Liver (tissue), 9 donors: ENCODE results near the gene SCIMP. TPM values are rescaled to one million over a fixed set of nuclear protein-coding genes. Genes with fewer than 3 reads are reported as not detected.

Experiments
- DNase-seq: peaks from one replicate; pipeline ENCODE4 v3.0.0-alpha.2; 2017; ENCODE audit warnings: low spot score
- H3K27ac ChIP-seq, 2 donors: one replicate each; pipeline ENCODE4 v1.7.0; 2013; ENCODE audit warnings: inconsistent platforms in 2 of 2, low read length in 2 of 2, control low read depth in 1 of 2, low read depth in 1 of 2, mild to moderate bottlenecking in 1 of 2
- H3K27me3 ChIP-seq, 4 donors: one replicate each; pipeline versions ENCODE4 v1.6.1 to v1.7.0; 2013; ENCODE audit warnings: low read length in 3 of 4, inconsistent platforms in 1 of 4, mild to moderate bottlenecking in 1 of 4, moderate library complexity in 1 of 4; ENCODE audit not compliant: control insufficient read depth in 4 of 4, insufficient read depth in 4 of 4
- H3K36me3 ChIP-seq, 4 donors: one replicate each; pipeline versions ENCODE4 v1.6.1 to v1.7.0; 2013; ENCODE audit warnings: low read length in 3 of 4, mild to moderate bottlenecking in 3 of 4, low read depth in 1 of 4, moderate library complexity in 1 of 4; ENCODE audit not compliant: control insufficient read depth in 4 of 4, insufficient read depth in 3 of 4
- H3K4me1 ChIP-seq, 4 donors: one replicate each; pipeline versions ENCODE4 v1.6.1 to v1.7.0; 2013; ENCODE audit warnings: low read length in 3 of 4, mild to moderate bottlenecking in 3 of 4, moderate library complexity in 1 of 4; ENCODE audit not compliant: control insufficient read depth in 4 of 4, insufficient read depth in 4 of 4
- H3K4me3 ChIP-seq, 3 donors: one replicate each; pipeline versions ENCODE4 v1.6.1 to v1.7.0; 2013; ENCODE audit warnings: low read length in 3 of 3, control low read depth in 1 of 3, low read depth in 1 of 3, mild to moderate bottlenecking in 1 of 3
- H3K9ac ChIP-seq, 2 donors: one replicate each; pipeline ENCODE4 v1.7.0; 2013; ENCODE audit warnings: low read length in 2 of 2, mild to moderate bottlenecking in 2 of 2, moderate library complexity in 2 of 2, control low read depth in 1 of 2, low read depth in 1 of 2
- H3K9me3 ChIP-seq, 4 donors: one replicate each; pipeline versions ENCODE4 v1.6.1 to v1.7.0; 2013; ENCODE audit warnings: low read length in 3 of 4; ENCODE audit not compliant: control insufficient read depth in 4 of 4
- FOXA1 ChIP-seq: IDR thresholded peaks from 2 replicates; pipeline ENCODE4 v1.6.1; 2016; ENCODE audit warnings: antibody characterized with exemption
- HNF4A ChIP-seq, 2 donors: conservative IDR thresholded peaks; 2 replicates each; pipeline ENCODE4 v1.6.1; 2016; ENCODE audit warnings: antibody characterized with exemption in 2 of 2, mild to moderate bottlenecking in 2 of 2
- HNF4G ChIP-seq: IDR thresholded peaks from 2 replicates; pipeline ENCODE4 v1.6.1; 2016; ENCODE audit warnings: antibody characterized with exemption
- JUND ChIP-seq, 2 donors: IDR thresholded peaks; 2 replicates each; pipeline ENCODE4 v1.6.1; 2016; ENCODE audit warnings: antibody characterized with exemption in 2 of 2
- MAX ChIP-seq: IDR thresholded peaks from 2 replicates; pipeline ENCODE4 v1.6.1; 2016; ENCODE audit warnings: antibody characterized with exemption
- RAD21 ChIP-seq, 2 donors: IDR thresholded peaks; 2 replicates each; pipeline ENCODE4 v1.6.1; 2016; ENCODE audit warnings: antibody characterized with exemption in 2 of 2, mild to moderate bottlenecking in 2 of 2
- RXRA ChIP-seq, 2 donors: IDR thresholded peaks; 2 replicates each; pipeline ENCODE4 v1.6.1; 2017 to 2018; ENCODE audit warnings: antibody characterized with exemption in 2 of 2, mild to moderate bottlenecking in 1 of 2
- TAF1 ChIP-seq: conservative IDR thresholded peaks from 2 replicates; pipeline ENCODE4 v1.6.1; 2016; ENCODE audit warnings: antibody characterized with exemption, mild to moderate bottlenecking
- YY1 ChIP-seq: IDR thresholded peaks from 2 replicates; pipeline ENCODE4 v1.6.1; 2016; ENCODE audit warnings: antibody characterized with exemption, mild to moderate bottlenecking
- ZBTB33 ChIP-seq: IDR thresholded peaks from 2 replicates; pipeline ENCODE4 v1.6.1; 2016; ENCODE audit warnings: antibody characterized with exemption
- WGBS: extraction: QIAGEN DNeasy Blood & Tissue Kit; methylation state at CpG from one replicate; pipeline ENCODE4 v1.1.7; 2013; 5-methylcytosine and 5-hydroxymethylcytosine counted together
- polyA plus RNA-seq, 2 donors: library from polyadenylated mRNA; stranded (reverse) in 1 of 2; unstranded in 1 of 2; fragments of 200-250 nt in 1 of 2; fragments of >200 nt in 1 of 2; fragmentation: Nextera tagmentation in 1 of 2; extraction: Ambion mirVana in 1 of 2; gene quantifications; one replicate each; pipeline versions ENCODE4 v1.2.1 to v1.2.3, GENCODE V29; 2013 to 2015
- total RNA-seq, 2 donors: library from RNA; depleted of rRNA; stranded (reverse); fragments of >200 nt; gene quantifications; one replicate each; pipeline ENCODE4 v1.2.3, GENCODE V29; 2014
- TF ChIP-seq, protein P1 (sequence below): IDR thresholded peaks from 2 replicates; pipeline ENCODE4 v1.6.1; 2016; ENCODE audit warnings: antibody characterized with exemption
- TF ChIP-seq, protein P2 (sequence below): fragments of 150-350 bp; IDR thresholded peaks from 2 replicates; pipeline ENCODE4 v1.5.1; 2017; ENCODE audit warnings: improper control_type of control experiment, low read depth, low read length; ENCODE audit not compliant: missing input control
- donor health status: healthy.
- donor health status: healthy.
- donor health status: healthy.
- donor health status: healthy.
- donor health status: healthy.

Gene SCIMP
- total and polyA plus RNA-seq, 4 donors = 3.0 to 5.7 (median 3.5) TPM

DNA sequence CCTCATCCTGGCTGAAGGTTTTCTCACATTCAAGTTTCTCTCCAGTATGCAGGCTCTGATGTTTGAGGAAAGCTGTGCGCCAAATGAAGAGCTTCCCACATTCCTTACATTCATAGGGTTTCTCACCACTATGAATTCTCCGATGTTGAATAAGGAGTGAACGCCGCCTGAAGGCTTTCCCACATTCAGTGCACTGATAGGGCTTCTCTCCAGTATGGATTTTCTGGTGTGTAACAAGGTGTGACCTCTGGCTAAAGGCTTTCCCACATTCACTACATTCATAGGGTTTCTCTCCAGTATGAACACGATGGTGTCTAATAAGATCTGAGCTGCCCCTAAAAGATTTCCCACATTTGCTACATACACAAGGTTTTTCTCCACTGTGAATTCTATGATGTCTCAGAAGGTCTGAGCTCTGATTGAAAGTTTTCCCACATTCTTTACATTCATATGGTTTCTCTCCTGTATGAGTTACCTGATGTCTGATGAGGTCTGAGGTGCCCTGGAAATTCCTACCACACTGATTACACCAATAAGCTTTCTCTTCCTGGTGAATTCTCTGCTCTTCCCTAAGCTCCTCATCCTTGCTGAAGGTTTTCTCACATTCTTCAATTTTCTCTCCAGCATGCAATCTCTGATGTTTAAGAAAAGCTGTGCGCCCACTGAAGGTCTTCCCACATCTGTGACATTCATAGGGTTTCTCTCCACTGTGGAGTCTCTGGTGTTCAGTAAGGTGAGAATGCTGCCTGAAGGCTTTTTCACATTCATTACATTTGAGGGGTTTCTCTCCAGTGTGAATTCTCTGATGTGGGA, 51.9 kb downstream of the SCIMP start:
- H3K36me3 ChIP-seq = peaks cover 0 to 18% (median 1%) of the 10 kb centered on the region in 4 donors
- H3K27ac ChIP-seq = no peak overlapping the region
- H3K4me1 ChIP-seq = no peaks in the 10 kb centered on the region
- no peak overlapping the region for H3K9ac ChIP-seq
- H3K9me3 ChIP-seq = peaks cover 52 to 89% (median 62%) of the 10 kb centered on the region in 4 donors
- DNase-seq = no peak
- no peaks in the 10 kb centered on the region for H3K27me3 ChIP-seq
- 99% methylated on average over 6 of the region's 6 CpGs for WGBS
- TF ChIP-seq, protein P1, sequence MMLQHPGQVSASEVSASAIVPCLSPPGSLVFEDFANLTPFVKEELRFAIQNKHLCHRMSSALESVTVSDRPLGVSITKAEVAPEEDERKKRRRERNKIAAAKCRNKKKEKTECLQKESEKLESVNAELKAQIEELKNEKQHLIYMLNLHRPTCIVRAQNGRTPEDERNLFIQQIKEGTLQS = no peak
- TF ChIP-seq JUND (IDR thresholded peaks at IDR 0.05) = no peak
- H3K4me3 ChIP-seq = peak overlapping the region in 2 of 3 donors; percentile 64 to 68

DNA sequence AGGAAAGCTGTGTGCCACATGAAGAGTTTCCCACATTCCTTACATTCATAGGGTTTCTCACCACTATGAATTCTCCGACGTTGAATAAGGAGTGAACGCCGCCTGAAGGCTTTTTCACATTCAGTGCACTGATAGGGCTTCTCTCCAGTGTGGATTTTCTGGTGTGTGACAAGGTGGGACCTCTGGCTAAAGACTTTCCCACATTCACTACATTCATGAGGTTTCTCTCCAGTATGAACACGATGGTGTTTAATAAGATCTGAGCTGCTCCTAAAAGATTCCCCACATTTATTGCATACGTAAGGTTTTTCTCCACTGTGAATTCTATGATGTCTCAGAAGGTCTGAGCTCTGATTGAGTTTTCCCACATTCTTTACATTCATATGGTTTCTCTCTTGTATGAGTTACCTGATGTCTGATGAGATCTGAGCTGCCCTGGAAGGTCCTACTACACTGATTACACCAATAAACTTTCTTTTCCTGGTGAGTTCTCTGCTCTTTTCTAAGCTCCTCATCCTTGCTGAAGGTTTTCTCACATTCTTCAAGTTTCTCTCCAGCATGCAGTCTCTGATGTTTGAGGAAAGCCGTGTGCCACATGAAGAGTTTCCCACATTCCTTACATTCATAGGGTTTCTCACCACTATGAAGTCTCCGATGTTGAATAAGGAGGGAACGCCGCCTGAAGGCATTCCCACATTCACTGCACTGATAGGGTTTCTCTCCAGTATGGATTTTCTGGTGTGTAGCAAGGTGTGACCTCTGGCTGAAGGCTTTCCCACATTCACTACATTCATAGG, 53.0 kb downstream of the SCIMP start:
- Histone ChIP-seq H3K9ac (no peak overlapping the region), H3K4me3 (peak overlapping the region in 2 of 3 donors; percentile 33 to 45), H3K9me3 (peaks cover 53 to 78% (median 57%) of the 10 kb centered on the region in 4 donors), H3K36me3 (peaks cover 0 to 10% (median 0%) of the 10 kb centered on the region in 4 donors), H3K27ac (no peak overlapping the region), H3K4me1 (no peaks in the 10 kb centered on the region), H3K27me3 (no peaks in the 10 kb centered on the region)
- WGBS = 94% methylated on average over 10 of the region's 10 CpGs
- TF ChIP-seq RAD21 (IDR thresholded peaks at IDR 0.05) = no peak
- TF ChIP-seq YY1 = no peak
- no peak for TF ChIP-seq ZBTB33
- TF ChIP-seq MAX = no peak
- TF ChIP-seq HNF4A (conservative IDR thresholded peaks at IDR 0.05) = no peak
- TF ChIP-seq, protein P2, sequence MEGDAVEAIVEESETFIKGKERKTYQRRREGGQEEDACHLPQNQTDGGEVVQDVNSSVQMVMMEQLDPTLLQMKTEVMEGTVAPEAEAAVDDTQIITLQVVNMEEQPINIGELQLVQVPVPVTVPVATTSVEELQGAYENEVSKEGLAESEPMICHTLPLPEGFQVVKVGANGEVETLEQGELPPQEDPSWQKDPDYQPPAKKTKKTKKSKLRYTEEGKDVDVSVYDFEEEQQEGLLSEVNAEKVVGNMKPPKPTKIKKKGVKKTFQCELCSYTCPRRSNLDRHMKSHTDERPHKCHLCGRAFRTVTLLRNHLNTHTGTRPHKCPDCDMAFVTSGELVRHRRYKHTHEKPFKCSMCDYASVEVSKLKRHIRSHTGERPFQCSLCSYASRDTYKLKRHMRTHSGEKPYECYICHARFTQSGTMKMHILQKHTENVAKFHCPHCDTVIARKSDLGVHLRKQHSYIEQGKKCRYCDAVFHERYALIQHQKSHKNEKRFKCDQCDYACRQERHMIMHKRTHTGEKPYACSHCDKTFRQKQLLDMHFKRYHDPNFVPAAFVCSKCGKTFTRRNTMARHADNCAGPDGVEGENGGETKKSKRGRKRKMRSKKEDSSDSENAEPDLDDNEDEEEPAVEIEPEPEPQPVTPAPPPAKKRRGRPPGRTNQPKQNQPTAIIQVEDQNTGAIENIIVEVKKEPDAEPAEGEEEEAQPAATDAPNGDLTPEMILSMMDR = no peak
- TF ChIP-seq FOXA1 = no peak
- TF ChIP-seq JUND (IDR thresholded peaks at IDR 0.05) = no peak
- no peak for TF ChIP-seq HNF4G
- TF ChIP-seq RXRA (IDR thresholded peaks at IDR 0.05) = no peak
- TF ChIP-seq, protein P1 = no peak
- no peak for TF ChIP-seq TAF1
- DNase-seq = no peak
